Muscle layer of duodenum (tissue), 2 donors: Measurements from ENCODE around the gene MCF2L2.

Source experiments
- H3K27ac ChIP-seq: one replicate; pipeline ENCODE4 v1.7.0; 2013; ENCODE audit warnings: mild to moderate bottlenecking, low read length
- H3K27me3 ChIP-seq: one replicate; pipeline ENCODE4 v1.7.0; 2013; ENCODE audit warnings: low read depth, mild to moderate bottlenecking, control low read depth, low read length
- H3K36me3 ChIP-seq, 2 donors: one replicate each; pipeline ENCODE4 v1.7.0; 2013; ENCODE audit warnings: low read length in 2 of 2, control low read depth in 1 of 2, mild to moderate bottlenecking in 1 of 2; ENCODE audit not compliant: insufficient read depth in 2 of 2, control insufficient read depth in 1 of 2
- H3K4me1 ChIP-seq, 2 donors: one replicate each; pipeline ENCODE4 v1.7.0; 2013; ENCODE audit warnings: low read length in 2 of 2, mild to moderate bottlenecking in 2 of 2, control low read depth in 1 of 2, moderate library complexity in 1 of 2; ENCODE audit not compliant: insufficient read depth in 2 of 2, control insufficient read depth in 1 of 2
- H3K4me3 ChIP-seq, 2 donors: one replicate each; pipeline ENCODE4 v1.7.0; 2013; ENCODE audit warnings: low read length in 2 of 2, low read depth in 1 of 2, mild to moderate bottlenecking in 1 of 2
- H3K9me3 ChIP-seq, 2 donors: one replicate each; pipeline ENCODE4 v1.7.0; 2013; ENCODE audit warnings: low read length in 2 of 2, control low read depth in 1 of 2, mild to moderate bottlenecking in 1 of 2; ENCODE audit not compliant: control insufficient read depth in 1 of 2
- donor health status: healthy.

MCF2L2 gene

DNA sequence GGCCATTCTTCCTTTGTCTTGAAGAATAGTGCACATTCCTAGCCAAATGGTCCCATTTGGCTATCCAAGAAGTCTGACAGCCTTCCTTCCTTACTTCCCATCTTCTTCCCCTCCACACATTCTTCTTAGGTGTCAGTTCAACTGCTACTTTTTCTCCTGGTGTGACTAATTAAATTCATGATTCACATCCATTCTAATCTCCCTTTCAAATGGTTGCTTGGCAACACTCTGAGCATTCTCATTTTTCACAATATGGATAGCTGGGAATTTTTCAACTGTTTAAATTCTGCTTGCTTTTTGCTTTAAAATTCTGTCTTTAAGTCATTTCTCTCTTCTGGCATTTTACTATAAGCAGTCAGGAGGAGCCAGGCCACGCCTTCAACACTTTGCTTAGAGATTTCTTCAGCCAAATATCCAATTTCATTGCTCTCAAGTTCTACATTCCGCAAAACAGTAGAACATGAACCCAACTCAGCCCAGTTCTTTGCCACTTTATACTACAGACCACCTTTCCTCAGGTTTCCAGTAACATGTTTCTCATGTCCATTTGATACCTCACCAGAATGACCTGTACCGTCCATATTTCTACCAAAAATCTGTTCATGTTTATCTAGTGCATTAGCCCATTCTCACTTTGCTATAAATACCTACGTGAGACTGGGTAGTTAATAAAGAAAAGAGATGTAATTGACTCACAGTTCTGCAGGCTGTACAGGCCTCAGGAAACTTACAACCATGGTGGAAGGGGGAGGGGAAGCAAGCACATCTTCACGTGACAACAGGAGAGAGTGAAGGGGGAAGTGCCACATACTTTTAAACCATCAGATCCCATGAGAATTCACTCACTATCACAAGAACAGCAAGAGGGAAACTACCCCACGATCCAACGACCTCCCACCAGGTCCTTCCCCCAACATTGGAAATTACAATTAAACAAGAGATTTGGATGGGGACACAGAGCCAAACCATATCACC lies 31.9 kb upstream of the MCF2L2 start:
- H3K4me3 ChIP-seq = no peak overlapping the region

DNA sequence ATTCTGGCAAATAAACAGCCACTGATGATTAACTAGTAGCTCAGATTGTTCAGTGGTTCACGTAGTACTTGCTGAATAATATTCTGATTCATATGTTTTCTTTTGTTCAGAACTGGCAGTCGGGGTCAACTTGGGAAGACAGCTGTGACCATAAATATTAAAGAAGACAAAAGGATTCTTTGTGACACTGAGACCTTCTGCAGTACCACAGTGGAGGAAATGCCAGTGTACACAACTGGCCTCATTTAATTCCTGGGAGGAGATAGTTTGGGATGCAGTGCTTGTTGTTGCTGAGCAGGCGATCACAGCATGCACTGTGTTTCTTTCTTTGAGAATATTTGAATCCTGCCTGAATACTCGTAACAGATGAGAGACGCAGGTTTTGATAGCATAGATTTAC lies 26.7 kb upstream of the MCF2L2 start:
- Histone ChIP-seq H3K27me3 (no peaks in the 10 kb centered on the region), H3K4me1 (no peaks in the 10 kb centered on the region), H3K27ac (no peak overlapping the region), H3K4me3 (no peak overlapping the region), H3K36me3 (peaks cover 4 to 14% of the 10 kb centered on the region in 2 donors), H3K9me3 (no peaks in the 10 kb centered on the region)

More for the DNA sequence above, 31.9 kb upstream of the MCF2L2 start:
- Histone ChIP-seq H3K27ac (no peak overlapping the region), H3K36me3 (peaks cover under 1% of the 10 kb centered on the region in 2 donors), H3K4me1 (no peaks in the 10 kb centered on the region), H3K9me3 (no peaks in the 10 kb centered on the region), H3K27me3 (no peaks in the 10 kb centered on the region)

DNA sequence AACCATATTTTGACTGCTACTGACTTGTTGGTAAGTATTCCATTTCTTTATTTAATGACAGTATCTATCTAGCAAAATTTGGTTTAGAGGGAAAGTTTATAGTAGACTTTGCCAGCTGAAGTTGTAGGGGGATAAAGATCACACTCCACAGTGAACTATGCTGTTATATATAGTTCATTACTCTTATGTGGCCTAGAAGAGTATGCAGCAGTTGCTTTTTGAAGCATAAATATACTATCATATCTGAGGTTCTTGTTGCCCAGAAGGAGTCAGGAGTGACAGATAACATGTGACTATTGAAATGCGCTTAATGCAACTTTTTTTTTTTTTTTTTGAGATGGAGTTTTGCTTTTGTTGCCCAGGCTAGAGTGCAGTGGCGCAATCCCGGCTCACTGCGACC lies 25.6 kb upstream of the MCF2L2 start:
- Histone ChIP-seq H3K36me3 (peaks cover 4 to 14% of the 10 kb centered on the region in 2 donors), H3K27me3 (no peaks in the 10 kb centered on the region), H3K9me3 (no peaks in the 10 kb centered on the region), H3K4me3 (no peak overlapping the region), H3K4me1 (peaks cover 0 to under 1% of the 10 kb centered on the region in 2 donors), H3K27ac (no peak overlapping the region)

DNA sequence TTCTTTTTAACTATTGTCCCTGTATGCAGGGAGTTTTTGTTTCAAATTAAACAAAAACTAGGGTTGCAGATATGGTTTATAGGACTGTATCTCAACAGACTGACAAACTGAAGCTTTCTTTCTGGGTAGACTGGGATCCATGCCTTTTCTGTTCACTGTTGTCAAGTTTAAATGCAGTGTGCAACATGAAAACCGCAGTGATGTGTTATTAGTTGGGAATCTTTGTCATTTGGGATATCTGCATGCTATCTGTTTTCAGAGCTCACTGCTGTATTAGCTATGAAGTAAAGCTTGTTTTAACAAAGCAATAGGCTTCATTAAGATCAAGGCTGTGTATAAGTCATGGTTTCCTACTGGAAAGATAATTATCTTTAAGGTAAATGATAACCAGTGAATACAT lies 21.4 kb upstream of the MCF2L2 start:
- Histone ChIP-seq H3K4me3 (peak overlapping the region in 1 of 2 donors; percentile 24), H3K27ac (no peak overlapping the region), H3K27me3 (no peaks in the 10 kb centered on the region), H3K9me3 (no peaks in the 10 kb centered on the region), H3K4me1 (peaks cover 0 to 12% of the 10 kb centered on the region in 2 donors), H3K36me3 (peaks cover 0 to 7% of the 10 kb centered on the region in 2 donors)

DNA sequence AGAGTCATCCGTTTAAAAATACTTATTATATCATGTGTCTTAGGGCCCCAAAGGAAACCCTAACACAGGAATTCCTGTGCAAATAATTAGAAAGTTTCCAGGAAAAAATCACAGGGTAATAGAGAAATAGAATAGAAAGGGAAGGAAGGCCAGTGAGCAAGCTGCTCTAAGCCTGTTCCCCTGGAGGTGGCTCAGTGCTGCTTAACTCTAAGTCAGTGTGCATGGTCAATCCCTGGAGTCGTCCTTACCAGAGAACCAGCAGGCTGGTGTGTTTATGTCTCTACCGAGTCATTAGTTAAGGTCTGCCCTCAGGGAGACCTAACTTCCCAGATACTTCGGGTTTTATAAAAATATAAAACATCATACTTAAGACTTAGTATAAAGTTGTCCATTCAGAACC lies 21.0 kb upstream of the MCF2L2 start:
- peak overlapping the region in 1 of 2 donors; percentile 24 for H3K4me3 ChIP-seq
- no peak overlapping the region for H3K27ac ChIP-seq

DNA sequence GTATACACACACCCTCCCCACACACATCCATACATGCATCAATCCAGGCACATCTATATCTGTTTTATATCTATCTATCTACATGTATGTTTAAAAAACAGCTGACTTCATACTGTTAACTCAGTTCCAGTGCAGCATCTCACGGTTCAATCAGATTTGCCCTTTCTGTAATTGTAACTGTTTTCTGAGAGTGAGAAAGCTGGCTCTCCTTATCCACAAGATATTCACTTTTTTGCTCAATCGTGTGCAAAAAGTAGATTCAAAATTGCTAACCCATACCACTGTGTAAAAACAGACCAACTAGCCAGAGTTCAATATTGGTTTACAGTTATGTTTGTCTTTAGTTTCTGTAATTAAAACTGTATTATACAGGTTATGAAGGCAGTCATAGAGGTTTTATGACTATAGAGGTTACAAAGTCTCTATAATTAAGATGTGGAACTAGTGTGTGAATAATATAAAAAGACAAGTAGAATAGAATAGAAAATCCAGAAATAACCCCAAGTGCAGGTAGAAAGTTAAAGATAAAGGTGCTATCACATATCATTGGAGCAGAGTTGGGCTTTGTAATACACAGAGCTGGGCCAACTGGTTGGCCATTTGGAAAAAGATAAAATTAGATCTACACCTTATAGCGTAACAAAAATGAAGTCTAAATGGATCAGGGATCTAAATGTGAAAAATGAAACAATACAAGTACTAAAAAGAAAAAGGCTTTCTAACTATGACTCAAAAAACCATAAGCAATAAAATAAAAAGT lies 20.1 kb upstream of the MCF2L2 start:
- Histone ChIP-seq H3K27ac (no peak overlapping the region), H3K9me3 (peaks cover under 1 to 7% of the 10 kb centered on the region in 2 donors), H3K27me3 (no peaks in the 10 kb centered on the region)

More for the DNA sequence above, 21.0 kb upstream of the MCF2L2 start:
- H3K36me3 ChIP-seq = peaks cover 0 to 6% of the 10 kb centered on the region in 2 donors
- no peaks in the 10 kb centered on the region for H3K27me3 ChIP-seq
- peaks cover 0 to 3% of the 10 kb centered on the region in 2 donors for H3K9me3 ChIP-seq
- H3K4me1 ChIP-seq = peaks cover 0 to 12% of the 10 kb centered on the region in 2 donors

DNA sequence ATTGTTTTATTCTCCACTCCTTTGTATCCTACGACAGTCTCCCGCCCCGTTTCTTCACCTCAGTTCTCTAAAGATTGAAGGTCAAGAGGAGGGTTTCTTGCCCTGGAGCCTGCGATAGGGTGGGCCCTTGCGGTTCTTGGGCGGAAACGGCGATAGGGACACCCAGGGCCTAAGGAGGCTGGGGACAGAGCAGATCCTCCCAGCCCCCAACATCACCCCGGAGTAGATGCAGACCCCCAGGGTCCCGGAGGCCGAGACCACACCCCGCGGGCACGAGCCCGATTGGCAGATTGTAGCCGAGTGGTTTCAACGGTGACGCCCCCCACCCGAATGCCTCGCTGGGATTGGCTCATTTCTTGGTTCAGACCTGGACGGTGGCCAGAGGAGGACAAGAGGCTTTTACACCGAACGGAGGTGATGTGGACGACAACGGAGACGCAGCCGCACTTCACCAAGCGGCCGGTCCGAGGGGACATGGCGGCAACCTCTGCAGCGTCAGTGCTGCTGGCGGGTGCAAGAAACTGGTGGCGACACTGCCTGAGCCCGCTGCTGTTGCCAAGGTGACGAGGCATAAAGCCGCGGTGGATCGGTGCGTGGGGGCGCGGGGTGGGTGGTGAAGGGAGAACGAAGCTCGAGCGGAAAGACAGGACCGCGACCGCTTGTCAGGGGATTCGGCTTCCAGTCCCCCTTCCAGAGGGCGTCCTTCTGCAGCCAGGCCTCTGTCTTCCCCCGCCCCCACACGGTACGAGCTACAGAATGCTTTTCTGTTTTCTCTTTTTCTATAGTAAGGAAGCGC lies 19.0 kb upstream of the MCF2L2 start:
- H3K9me3 ChIP-seq = peaks cover 4 to 7% of the 10 kb centered on the region in 2 donors
- H3K4me1 ChIP-seq = peaks cover 0 to 12% of the 10 kb centered on the region in 2 donors
- H3K36me3 ChIP-seq = no peaks in the 10 kb centered on the region
- no peaks in the 10 kb centered on the region for H3K27me3 ChIP-seq
- peak overlapping the region; percentile 87 to 98 for H3K4me3 ChIP-seq
- peak overlapping the region; percentile 80 for H3K27ac ChIP-seq

More for the DNA sequence above, 20.1 kb upstream of the MCF2L2 start:
- Histone ChIP-seq H3K4me3 (peak overlapping the region; percentile 87 to 98), H3K4me1 (peaks cover 0 to 12% of the 10 kb centered on the region in 2 donors), H3K36me3 (no peaks in the 10 kb centered on the region)

DNA sequence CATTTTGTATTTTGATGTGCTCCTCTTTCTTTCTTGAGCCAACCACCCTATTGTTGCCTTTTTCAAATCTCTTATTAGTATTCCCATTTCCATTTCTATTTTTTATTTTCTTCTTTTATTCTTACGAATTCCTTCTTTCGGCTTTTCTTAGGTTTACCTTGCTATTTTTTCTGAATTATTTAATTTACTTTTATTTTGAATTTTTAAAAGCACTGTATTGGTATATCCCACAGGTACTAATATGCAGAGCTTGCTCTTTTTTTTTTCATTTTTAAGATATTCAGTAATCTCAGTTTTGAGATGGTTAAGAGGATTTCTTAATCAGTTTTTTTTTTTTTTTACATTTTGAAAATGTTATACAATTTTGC lies 18.4 kb upstream of the MCF2L2 start:
- Histone ChIP-seq H3K27me3 (no peaks in the 10 kb centered on the region), H3K4me1 (peaks cover 0 to 12% of the 10 kb centered on the region in 2 donors), H3K27ac (peak overlapping the region; percentile 80), H3K9me3 (peaks cover 4 to 7% of the 10 kb centered on the region in 2 donors), H3K4me3 (peak overlapping the region; percentile 87 to 98), H3K36me3 (no peaks in the 10 kb centered on the region)

DNA sequence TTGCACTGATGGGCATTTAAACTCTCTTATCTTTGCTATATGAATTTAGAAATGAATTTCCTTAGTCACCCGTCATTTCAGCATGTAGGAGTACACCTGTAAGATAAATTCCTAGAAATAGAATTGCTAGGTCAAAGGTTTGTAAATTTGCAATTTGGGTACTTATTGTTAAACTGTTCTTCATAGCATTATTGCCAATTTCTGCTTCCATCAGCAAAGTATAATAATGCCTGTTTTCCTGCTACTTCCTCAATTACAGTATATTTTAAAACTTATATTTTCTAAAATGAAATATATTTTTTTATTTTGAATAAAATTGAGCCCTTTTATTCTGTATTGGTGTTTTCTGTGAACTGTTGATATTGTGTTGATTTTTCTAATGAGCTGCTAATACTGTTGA lies 16.3 kb upstream of the MCF2L2 start:
- peaks cover 0 to 12% of the 10 kb centered on the region in 2 donors for H3K4me1 ChIP-seq
- no peak overlapping the region for H3K27ac ChIP-seq
- peaks cover 4 to 7% of the 10 kb centered on the region in 2 donors for H3K9me3 ChIP-seq
- no peaks in the 10 kb centered on the region for H3K27me3 ChIP-seq
- H3K4me3 ChIP-seq = no peak overlapping the region
- no peaks in the 10 kb centered on the region for H3K36me3 ChIP-seq

DNA sequence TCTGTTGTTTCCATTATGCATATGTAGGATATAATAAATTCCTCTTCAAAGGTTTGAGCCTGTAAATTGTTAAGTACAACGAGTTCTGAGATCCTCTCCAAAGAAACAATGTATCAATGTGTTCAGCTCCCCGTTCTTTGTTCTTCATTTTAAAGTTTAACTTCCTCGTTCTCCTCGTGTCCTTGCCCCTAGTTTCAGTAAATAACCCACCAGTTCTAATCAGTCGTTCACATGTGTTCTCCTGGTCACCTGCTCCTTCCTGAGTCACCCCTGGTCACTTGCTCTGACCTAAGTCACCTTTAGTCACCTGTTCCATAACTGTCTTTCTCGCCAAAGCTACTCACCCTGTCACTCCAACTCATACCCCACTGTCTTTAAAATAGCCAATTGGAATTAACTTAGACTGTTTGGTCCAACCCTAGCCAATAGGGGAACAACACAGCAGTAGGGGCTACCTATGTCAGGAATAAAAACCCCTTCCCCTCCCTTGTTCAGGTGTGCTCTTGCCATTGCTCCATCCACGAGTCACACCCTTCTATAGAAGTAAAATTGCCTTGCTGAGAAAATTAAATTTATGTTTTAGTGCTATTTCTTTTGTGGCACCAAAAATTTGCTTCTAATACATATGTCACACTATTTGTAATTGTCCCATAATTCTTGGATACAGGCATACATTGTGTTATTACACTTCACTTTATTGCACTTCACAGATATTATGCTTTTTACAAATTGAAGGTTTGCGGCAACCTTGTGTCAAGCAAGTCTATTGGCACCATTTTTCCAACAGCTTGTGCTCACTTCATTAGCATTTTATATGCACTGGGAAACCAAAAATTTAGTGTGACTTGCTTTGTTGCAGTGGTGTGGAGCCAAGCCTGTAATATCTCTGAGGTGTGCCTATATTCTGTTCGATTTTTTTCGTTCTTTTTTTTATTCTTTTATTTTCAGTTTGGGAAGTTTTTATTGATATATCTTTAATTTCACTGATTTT lies 15.3 kb upstream of the MCF2L2 start:
- H3K27me3 ChIP-seq = no peaks in the 10 kb centered on the region
- H3K9me3 ChIP-seq = peaks cover 4 to 7% of the 10 kb centered on the region in 2 donors
- H3K4me3 ChIP-seq = no peak overlapping the region
- no peak overlapping the region for H3K27ac ChIP-seq
- H3K4me1 ChIP-seq = peaks cover 0 to 8% of the 10 kb centered on the region in 2 donors
- no peaks in the 10 kb centered on the region for H3K36me3 ChIP-seq
